DLD1 (cell line): ENCODE results near the gene NOL8.

ENCODE experiments used
- in situ Hi-C: cut with HindIII; loops from 2 replicates; pipeline ENCODE4 v1.10.0; 2017; ENCODE audit warnings: low sequenced_read_pairs

The NOL8 gene

GRCh38 chr9:92270511-92270910 lies 54.6 kb downstream of the NOL8 start:
- in situ Hi-C loops: no loop called here

GRCh38 chr9:92266486-92266885 lies 58.7 kb downstream of the NOL8 start:
- in situ Hi-C loops: no loop called here

- in situ Hi-C loops: no loop called here
Measured at GRCh38 chr9:92265154-92265553, 60.0 kb downstream of the NOL8 start.

- in situ Hi-C loops: no loop called here
Measured at GRCh38 chr9:92263131-92263530, 62.0 kb downstream of the NOL8 start.

- in situ Hi-C loops: no loop called here
Measured at GRCh38 chr9:92257327-92257726, 67.8 kb downstream of the NOL8 start.

- in situ Hi-C loops: no loop called here
Measured at GRCh38 chr9:92254381-92255337, 70.5 kb downstream of the NOL8 start.

GRCh38 chr9:92253656-92254055 lies 71.5 kb downstream of the NOL8 start:
- in situ Hi-C loops: no loop called here

- in situ Hi-C loops: no loop called here
Measured at GRCh38 chr9:92247981-92248380, 77.2 kb downstream of the NOL8 start.
